AG09309 (cell line): Measurements from ENCODE around the gene CEP68.
A peak's percentile ranks its signal among the peaks of the same experiment; 100 is the strongest.

Experiments
- DNase-seq: peaks from one replicate; pipeline ENCODE4 v3.0.0-alpha.2; 2010; ENCODE audit warnings: low read depth
- H3K4me3 ChIP-seq: 2 replicates; pipeline ENCODE4 v1.5.1; 2011; ENCODE audit warnings: mild to moderate bottlenecking, low read depth, low read length, moderate library complexity; ENCODE audit not compliant: control insufficient read depth
- CTCF ChIP-seq: IDR thresholded peaks from 2 replicates; pipeline ENCODE4 v1.5.1; 2011; ENCODE audit warnings: mild to moderate bottlenecking, low read depth, low read length, inconsistent platforms; ENCODE audit not compliant: insufficient read depth, control insufficient read depth; ENCODE audit errors: missing control alignments

Gene CEP68

GRCh38 chr2:65072181-65072970 lies 16.2 kb downstream of the CEP68 start:
- no peak for TF ChIP-seq CTCF
- DNase-seq: no peak
- H3K4me3 ChIP-seq: no peak overlapping the region

- no peak for TF ChIP-seq CTCF
- DNase-seq: no peak
- no peak overlapping the region for H3K4me3 ChIP-seq
Measured at GRCh38 chr2:65073879-65074565, 17.8 kb downstream of the CEP68 start.

- no peak for DNase-seq
- no peak for TF ChIP-seq CTCF
- H3K4me3 ChIP-seq: no peak overlapping the region
Measured at GRCh38 chr2:65075176-65075575, 19.0 kb downstream of the CEP68 start.

- H3K4me3 ChIP-seq: no peak overlapping the region
- no peak for TF ChIP-seq CTCF
- DNase-seq: no peak
Measured at GRCh38 chr2:65075605-65076344, 19.6 kb downstream of the CEP68 start.

GRCh38 chr2:65076345-65076710 lies 20.1 kb downstream of the CEP68 start:
- DNase-seq: peak; percentile 43
- no peak for TF ChIP-seq CTCF
- no peak overlapping the region for H3K4me3 ChIP-seq

GRCh38 chr2:65077898-65078297 lies 21.7 kb downstream of the CEP68 start:
- peak; percentile 3 for TF ChIP-seq CTCF
- no peak for DNase-seq
- H3K4me3 ChIP-seq: no peak overlapping the region
